WERI-Rb-1 (cell line): ENCODE measurements around the gene TRIP13.
"Not testable (repeated sequence)": the region's sequence is repeated elsewhere in the genome, so short reads cannot be mapped to it uniquely, and the experiment has no call there.

ENCODE experiments used
- DNase-seq: peaks from one replicate; pipeline ENCODE4 v3.0.0-alpha.2; 2020
- H3K27ac ChIP-seq: fragments of 250-450 bp; sonication (Bioruptor Pico); 2 replicates; pipeline ENCODE4 v1.5.1; 2020; ENCODE audit warnings: mild to moderate bottlenecking, moderate library complexity
- H3K27me3 ChIP-seq: fragments of 250-450 bp; sonication (Bioruptor Pico); 2 replicates; pipeline ENCODE4 v1.5.1; 2021; ENCODE audit warnings: mild to moderate bottlenecking, low read depth, moderate library complexity; ENCODE audit not compliant: insufficient read depth, severe bottlenecking
- H3K36me3 ChIP-seq: fragments of 250-450 bp; sonication (Bioruptor Pico); 2 replicates; pipeline ENCODE4 v1.5.1; 2020; ENCODE audit warnings: mild to moderate bottlenecking, moderate library complexity
- H3K4me3 ChIP-seq: 2 replicates; pipeline ENCODE4 v1.5.1; 2011; ENCODE audit warnings: low read depth, mild to moderate bottlenecking, control low read depth, low read length
- H3K9me3 ChIP-seq: fragments of 250-450 bp; sonication (Bioruptor Pico); 2 replicates; pipeline ENCODE4 v1.5.1; 2021; ENCODE audit warnings: mild to moderate bottlenecking, moderate library complexity; ENCODE audit not compliant: severe bottlenecking
- TF ChIP-seq, protein P1 (sequence below): IDR thresholded peaks from 2 replicates; pipeline ENCODE4 v1.5.1; 2011; ENCODE audit warnings: low read depth, mild to moderate bottlenecking, control low read depth, inconsistent platforms, low read length

Gene TRIP13

DNA sequence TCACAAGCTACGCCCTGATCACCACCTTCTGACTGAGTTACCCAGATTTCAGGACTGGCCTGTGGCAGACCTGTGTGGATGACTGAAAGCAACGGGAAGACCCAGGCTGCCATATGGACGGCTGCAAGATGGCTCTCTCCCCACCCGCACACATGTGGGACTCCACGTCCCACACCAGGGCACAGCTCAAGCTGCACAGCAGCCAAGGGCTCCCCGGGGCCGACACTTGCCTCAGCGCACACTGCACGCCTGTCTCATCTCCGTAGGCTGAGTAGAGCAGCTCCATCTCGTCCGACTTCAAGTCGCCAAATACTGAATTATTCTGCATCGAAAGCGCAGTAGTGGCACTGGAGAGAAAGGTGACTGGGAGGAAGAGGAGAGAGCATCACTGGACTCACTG is 14.6 kb upstream of the TRIP13 start:
- no peak for DNase-seq
- Histone ChIP-seq H3K36me3 (peaks cover 80% of the 10 kb centered on the region), H3K27ac (no peak overlapping the region), H3K4me3 (no peak overlapping the region), H3K27me3 (no peaks in the 10 kb centered on the region), H3K9me3 (no peaks in the 10 kb centered on the region)
- TF ChIP-seq, protein P1, sequence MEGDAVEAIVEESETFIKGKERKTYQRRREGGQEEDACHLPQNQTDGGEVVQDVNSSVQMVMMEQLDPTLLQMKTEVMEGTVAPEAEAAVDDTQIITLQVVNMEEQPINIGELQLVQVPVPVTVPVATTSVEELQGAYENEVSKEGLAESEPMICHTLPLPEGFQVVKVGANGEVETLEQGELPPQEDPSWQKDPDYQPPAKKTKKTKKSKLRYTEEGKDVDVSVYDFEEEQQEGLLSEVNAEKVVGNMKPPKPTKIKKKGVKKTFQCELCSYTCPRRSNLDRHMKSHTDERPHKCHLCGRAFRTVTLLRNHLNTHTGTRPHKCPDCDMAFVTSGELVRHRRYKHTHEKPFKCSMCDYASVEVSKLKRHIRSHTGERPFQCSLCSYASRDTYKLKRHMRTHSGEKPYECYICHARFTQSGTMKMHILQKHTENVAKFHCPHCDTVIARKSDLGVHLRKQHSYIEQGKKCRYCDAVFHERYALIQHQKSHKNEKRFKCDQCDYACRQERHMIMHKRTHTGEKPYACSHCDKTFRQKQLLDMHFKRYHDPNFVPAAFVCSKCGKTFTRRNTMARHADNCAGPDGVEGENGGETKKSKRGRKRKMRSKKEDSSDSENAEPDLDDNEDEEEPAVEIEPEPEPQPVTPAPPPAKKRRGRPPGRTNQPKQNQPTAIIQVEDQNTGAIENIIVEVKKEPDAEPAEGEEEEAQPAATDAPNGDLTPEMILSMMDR, result no peak

DNA sequence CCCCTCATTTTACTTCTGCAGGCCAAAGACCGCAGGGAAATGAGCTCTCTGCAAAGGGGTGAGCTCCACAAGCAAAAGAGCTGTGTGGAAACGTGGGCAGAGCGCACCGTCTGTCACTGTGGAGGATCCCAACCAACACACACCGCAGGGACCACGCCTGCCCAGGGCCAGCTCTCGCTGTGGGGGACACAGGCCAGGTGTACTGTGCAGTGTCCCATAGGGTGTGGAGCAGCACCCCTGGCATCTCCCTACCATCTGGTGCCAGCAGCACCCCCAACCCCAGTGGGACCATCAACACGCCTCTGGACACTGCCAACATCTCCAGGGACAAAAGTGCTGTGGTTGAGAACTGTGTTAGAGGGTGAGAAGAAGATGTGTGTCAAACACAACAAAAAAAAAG is 14.0 kb upstream of the TRIP13 start:
- peaks cover 80% of the 10 kb centered on the region for H3K36me3 ChIP-seq
- not testable (repeated sequence) for H3K4me3 ChIP-seq, H3K27me3 ChIP-seq, H3K27ac ChIP-seq, H3K9me3 ChIP-seq, DNase-seq

DNA sequence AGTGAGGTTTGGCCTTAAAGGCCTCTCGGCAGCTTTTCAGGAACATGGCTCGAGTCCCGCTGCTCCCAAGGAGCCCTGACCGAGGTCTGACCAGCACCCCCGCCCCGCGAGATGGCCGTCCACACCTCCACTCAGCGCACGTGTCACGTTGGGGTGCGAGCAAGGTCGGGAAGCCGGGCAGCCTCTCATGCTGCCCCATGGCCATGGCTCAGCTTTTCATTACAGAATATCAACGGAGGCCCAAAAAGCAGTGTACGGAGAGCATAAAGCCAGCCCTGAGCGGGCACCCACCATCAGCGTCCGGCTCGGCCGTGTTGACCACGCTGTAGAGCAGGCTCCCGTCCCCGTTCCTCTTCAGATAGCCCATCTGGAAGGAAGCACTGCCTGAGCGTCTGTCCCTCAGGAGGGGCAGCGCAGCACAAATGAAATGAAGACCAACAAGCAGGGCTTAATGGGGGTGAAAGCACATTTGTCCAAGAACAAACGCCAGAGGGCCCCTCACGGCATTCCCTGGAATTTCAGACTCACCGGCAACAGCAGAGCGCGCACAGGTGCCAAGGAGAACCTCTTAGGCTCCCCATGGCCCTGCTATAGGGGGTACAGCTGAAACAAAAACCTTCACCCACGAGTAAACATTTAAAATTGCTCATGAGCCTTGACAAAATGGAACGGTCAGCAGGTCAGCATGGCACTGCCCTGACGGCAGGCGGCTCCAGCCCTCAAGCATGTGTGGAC is 11.7 kb upstream of the TRIP13 start:
- H3K27ac ChIP-seq, result no peak overlapping the region
- H3K36me3 ChIP-seq, result peaks cover 80% of the 10 kb centered on the region
- no peaks in the 10 kb centered on the region for H3K9me3 ChIP-seq
- H3K27me3 ChIP-seq, result no peaks in the 10 kb centered on the region
- TF ChIP-seq, protein P1, result no peak
- no peak for DNase-seq
- H3K4me3 ChIP-seq, result no peak overlapping the region

- H3K9me3 ChIP-seq, result no peaks in the 10 kb centered on the region
- H3K36me3 ChIP-seq, result peaks cover 80% of the 10 kb centered on the region
- no peaks in the 10 kb centered on the region for H3K27me3 ChIP-seq
- DNase-seq, result no peak
- H3K27ac ChIP-seq, result no peak overlapping the region
- TF ChIP-seq, protein P1, result no peak
- H3K4me3 ChIP-seq, result no peak overlapping the region
Observed at GRCh38 chr5:881551-881935, 11.1 kb upstream of the TRIP13 start.

- no peak for DNase-seq
- Histone ChIP-seq H3K36me3 (peaks cover 80% of the 10 kb centered on the region), H3K4me3 (no peak overlapping the region), H3K27me3 (no peaks in the 10 kb centered on the region), H3K9me3 (no peaks in the 10 kb centered on the region), H3K27ac (no peak overlapping the region)
- TF ChIP-seq, protein P1, result no peak
Observed at GRCh38 chr5:882253-883183, 10.2 kb upstream of the TRIP13 start.

DNA sequence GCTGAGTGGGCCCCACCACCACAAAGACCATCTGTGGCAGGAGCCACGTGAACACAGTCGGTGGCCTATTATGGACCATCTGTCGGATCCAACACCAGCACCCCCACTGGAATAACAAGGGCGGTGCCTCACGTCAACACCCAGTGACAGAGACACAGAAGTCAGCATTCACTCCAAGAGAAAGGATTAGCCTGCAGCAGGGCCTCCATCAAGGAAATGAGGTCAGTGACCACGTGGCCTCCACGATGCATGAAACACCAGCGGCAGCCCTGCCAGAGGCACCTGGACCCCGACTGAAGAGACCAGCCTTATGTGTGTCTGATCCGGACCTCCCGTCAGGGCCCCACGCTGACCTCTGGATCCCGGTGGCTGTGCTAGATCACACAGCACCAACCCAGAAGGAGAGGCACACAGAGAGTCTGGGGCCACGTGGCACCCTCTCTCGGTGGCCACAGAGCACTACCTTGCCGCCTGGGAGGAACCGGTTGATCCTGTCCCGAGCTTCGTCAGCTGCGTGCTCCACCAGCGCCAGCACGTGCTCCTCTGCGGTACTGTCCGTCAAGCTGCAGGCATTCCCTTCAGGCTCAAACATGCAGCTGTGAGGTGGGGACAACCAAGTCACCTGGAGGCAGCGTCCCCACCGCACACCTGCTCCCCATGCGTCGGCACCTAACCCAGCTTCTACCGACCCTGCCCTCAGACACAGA is 9.1 kb upstream of the TRIP13 start:
- TF ChIP-seq, protein P1, result no peak
- no peaks in the 10 kb centered on the region for H3K9me3 ChIP-seq
- H3K36me3 ChIP-seq, result peaks cover 83% of the 10 kb centered on the region
- H3K27me3 ChIP-seq, result no peaks in the 10 kb centered on the region
- no peak overlapping the region for H3K4me3 ChIP-seq
- no peak for DNase-seq
- H3K27ac ChIP-seq, result no peak overlapping the region
